Right lobe of liver (tissue), 6 donors: ENCODE data around the gene COX7A2L. TPM values are rescaled to one million over a fixed set of nuclear protein-coding genes. Genes with fewer than 3 reads are reported as not detected.

ENCODE experiments used
- ATAC-seq, 4 donors: fragments of 200-7000 bp; cut with Tn5 transposase; one replicate each; pipeline ENCODE4 v1.9.1; 2020; ENCODE audit warnings: mild to moderate bottlenecking in 4 of 4, moderate library complexity in 4 of 4
- DNase-seq, 3 donors: peaks; one replicate each; pipeline ENCODE4 v3.0.0-alpha.2; 2020
- H3K27ac ChIP-seq, 3 donors: fragments of 200-600 bp; one replicate each; pipeline ENCODE4 v1.8.0; 2022
- H3K27me3 ChIP-seq, 2 donors: fragments of 200-600 bp; one replicate each; pipeline ENCODE4 v1.8.0; 2022
- H3K36me3 ChIP-seq, 4 donors: fragments of 200-600 bp; sonication (generic) in 1 of 4; one replicate each; pipeline versions ENCODE4 v1.5.1 to v1.8.0; 2017 to 2022; ENCODE audit warnings: control low read depth in 1 of 4
- H3K4me1 ChIP-seq, 4 donors: fragments of 200-600 bp; sonication (generic) in 1 of 4; one replicate each; pipeline versions ENCODE4 v1.5.1 to v1.8.0; 2017 to 2022; ENCODE audit warnings: control low read depth in 1 of 4
- H3K4me3 ChIP-seq, 3 donors: fragments of 200-600 bp; one replicate each; pipeline ENCODE4 v1.8.0; 2022
- H3K9me3 ChIP-seq, 4 donors: fragments of 200-600 bp; sonication (generic) in 1 of 4; one replicate each; pipeline versions ENCODE4 v1.5.1 to v1.8.0; 2017 to 2022; ENCODE audit warnings: control low read depth in 1 of 4
- CTCF ChIP-seq, 4 donors: fragments of 200-600 bp in 3 of 4; fragments of 450-650 bp in 1 of 4; IDR thresholded peaks; one replicate each; pipeline versions ENCODE4 v1.5.1 to v1.8.0; 2016 to 2022; ENCODE audit warnings: antibody characterized with exemption in 4 of 4, mild to moderate bottlenecking in 2 of 4
- POLR2A ChIP-seq: fragments of 450-650 bp; IDR thresholded peaks from one replicate; pipeline ENCODE4 v1.6.1; 2017; ENCODE audit warnings: antibody characterized with exemption, mild to moderate bottlenecking
- WGBS: methylation state at CpG from one replicate; pipeline ENCODE4 v1.1.6; 2018; ENCODE audit warnings: low coverage, low lambda C conversion rate; ENCODE audit not compliant: insufficient coverage; ENCODE audit errors: missing lambda C conversion rate; 5-methylcytosine and 5-hydroxymethylcytosine counted together
- intact Hi-C, 2 donors: fragments of 100-400 bp; cut with DNase I; formaldehyde crosslinking; loops; one replicate each; pipeline versions ENCODE4 v1.11.2 to v1.14.1; 2022
- total RNA-seq, 6 experiments: library from RNA; depleted of rRNA in 2 of 6; stranded (reverse); fragments of >200 nt in 2 of 6; fragmentation: NEBNext Ultra II Directional in 3 of 6; extraction: Animal tissue kit (Norgen Biotek cat#: 25700) in 3 of 6; gene quantifications; one replicate each; pipeline versions ENCODE4 v1.1.0 to v1.2.4, GENCODE V29; 2016 to 2023
- donor health status: DM: no; HTN: yes; CAD: no.
- donor health status: DM: no; HTN: no; CAD: no.
- donor health status: DM: no; HTN: no; CAD: no.
- donor health status: DM: no; HTN: yes; CAD: no.
- donor health status: DM: no; HTN: yes; CAD: no.

Gene COX7A2L
- total RNA-seq, 6 experiments from 2014 or later: 37.5 to 97.0 (median 57.6) TPM

GRCh38 chr2:42321452-42322064, 39.5 kb downstream of the COX7A2L start:
- peaks cover 0 to 3% (median 0%) of the 10 kb centered on the region in 4 donors for H3K4me1 ChIP-seq
- no peak for ATAC-seq
- intact Hi-C loops: no loop called here
- WGBS: 54% methylated on average over 2 of the region's 2 CpGs
- H3K27ac ChIP-seq: no peak overlapping the region
- H3K36me3 ChIP-seq: peaks cover 0 to 20% (median 3%) of the 10 kb centered on the region in 4 donors
- no peak overlapping the region for H3K4me3 ChIP-seq
- no peaks in the 10 kb centered on the region for H3K9me3 ChIP-seq
- H3K27me3 ChIP-seq: no peaks in the 10 kb centered on the region
- no peak for TF ChIP-seq POLR2A
- no peak for TF ChIP-seq CTCF (IDR thresholded peaks at IDR 0.05)
- no peak for DNase-seq

DNA sequence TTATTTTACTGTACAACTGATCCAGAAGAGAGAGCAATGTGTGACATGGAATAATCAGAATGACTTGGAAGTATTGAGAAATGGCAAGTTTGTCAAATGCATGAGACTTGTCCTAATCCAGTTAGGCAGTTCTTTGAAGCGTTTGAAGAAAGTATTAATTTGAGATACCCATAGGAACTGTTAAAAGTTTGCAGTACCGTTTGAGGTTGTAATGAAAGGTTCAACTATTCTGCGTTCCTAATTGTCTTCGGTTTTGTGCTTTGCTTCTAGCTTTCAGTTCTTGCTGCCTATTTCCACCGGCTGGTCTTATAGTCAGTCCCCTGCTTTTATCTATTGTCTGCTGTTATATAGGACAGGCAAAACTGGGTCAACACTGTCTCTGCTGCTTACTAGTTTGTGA, 41.8 kb downstream of the COX7A2L start:
- Histone ChIP-seq H3K4me1 (no peaks in the 10 kb centered on the region), H3K27ac (no peak overlapping the region), H3K4me3 (no peak overlapping the region), H3K9me3 (no peaks in the 10 kb centered on the region), H3K36me3 (peaks cover 0 to 15% (median 8%) of the 10 kb centered on the region in 4 donors), H3K27me3 (no peaks in the 10 kb centered on the region)
- TF ChIP-seq POLR2A (no peak), CTCF (IDR thresholded peaks at IDR 0.05) (no peak)
- WGBS: 84% methylated on average over 5 of the region's 5 CpGs
- DNase-seq (no peak), ATAC-seq (no peak)
- intact Hi-C loops: no loop called here

- Histone ChIP-seq H3K4me3 (no peak overlapping the region), H3K27me3 (no peaks in the 10 kb centered on the region), H3K9me3 (no peaks in the 10 kb centered on the region), H3K27ac (no peak overlapping the region), H3K36me3 (peaks cover 0 to 15% (median 8%) of the 10 kb centered on the region in 4 donors), H3K4me1 (no peaks in the 10 kb centered on the region)
- no peak for ATAC-seq
- no peak for DNase-seq
- TF ChIP-seq POLR2A: no peak
- TF ChIP-seq CTCF (IDR thresholded peaks at IDR 0.05): no peak
- intact Hi-C loops: no loop called here
Measured at GRCh38 chr2:42317945-42318344, 43.1 kb downstream of the COX7A2L start.

DNA sequence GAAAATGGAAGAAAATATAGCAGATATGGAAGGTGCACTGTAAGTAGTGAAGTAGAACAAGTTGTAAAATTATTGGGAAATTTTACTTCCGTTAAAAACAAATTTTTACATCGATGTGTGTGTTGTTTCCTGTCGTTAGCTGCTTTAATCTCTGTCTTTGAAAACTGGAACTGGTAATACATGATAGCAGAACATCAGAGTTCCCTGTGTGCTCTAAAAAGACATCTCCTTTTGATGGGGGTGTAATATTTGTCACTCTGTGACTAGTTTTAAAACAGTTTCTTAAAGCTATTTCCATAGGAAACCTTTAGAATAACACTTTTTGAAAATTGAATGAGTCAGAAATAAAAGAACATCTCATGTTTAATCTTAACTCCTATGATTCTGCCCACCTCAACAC, 43.5 kb downstream of the COX7A2L start:
- intact Hi-C loops: no loop called here
- H3K4me1 ChIP-seq: no peaks in the 10 kb centered on the region
- ATAC-seq: no peak
- WGBS: 72% methylated on average over 3 of the region's 3 CpGs
- TF ChIP-seq POLR2A (no peak), CTCF (IDR thresholded peaks at IDR 0.05) (no peak)
- peaks cover 0 to 15% (median 8%) of the 10 kb centered on the region in 4 donors for H3K36me3 ChIP-seq
- no peak for DNase-seq
- H3K27ac ChIP-seq: no peak overlapping the region
- H3K9me3 ChIP-seq: no peaks in the 10 kb centered on the region
- no peaks in the 10 kb centered on the region for H3K27me3 ChIP-seq
- H3K4me3 ChIP-seq: no peak overlapping the region

- no peaks in the 10 kb centered on the region for H3K9me3 ChIP-seq
- peaks cover 0 to 15% (median 8%) of the 10 kb centered on the region in 4 donors for H3K36me3 ChIP-seq
- 97% methylated on average over 3 of the region's 3 CpGs for WGBS
Measured at GRCh38 chr2:42316910-42317309, 44.1 kb downstream of the COX7A2L start.

More at GRCh38 chr2:42316910-42317309, 44.1 kb downstream of the COX7A2L start:
- intact Hi-C loops: no loop called here
- Histone ChIP-seq H3K4me3 (no peak overlapping the region), H3K27ac (no peak overlapping the region), H3K4me1 (no peaks in the 10 kb centered on the region), H3K27me3 (no peaks in the 10 kb centered on the region)
- TF ChIP-seq CTCF (IDR thresholded peaks at IDR 0.05) (no peak), POLR2A (no peak)
- DNase-seq: no peak
- no peak for ATAC-seq
